NK-92 treated with Interleukin-12 subunit alpha and Interleukin-12 subunit beta, amount 100 ng/mL, for 24 hours (cell line): Measurements from ENCODE around the gene BMPR2.
"Not testable (repeated sequence)": the region's sequence is repeated elsewhere in the genome, so short reads cannot be mapped to it uniquely, and the experiment has no call there.

Experiments used
- DNase-seq: peaks from one replicate; lab custom pipeline; 2025; lab: John Stamatoyannopoulos, UW

BMPR2 gene

DNA sequence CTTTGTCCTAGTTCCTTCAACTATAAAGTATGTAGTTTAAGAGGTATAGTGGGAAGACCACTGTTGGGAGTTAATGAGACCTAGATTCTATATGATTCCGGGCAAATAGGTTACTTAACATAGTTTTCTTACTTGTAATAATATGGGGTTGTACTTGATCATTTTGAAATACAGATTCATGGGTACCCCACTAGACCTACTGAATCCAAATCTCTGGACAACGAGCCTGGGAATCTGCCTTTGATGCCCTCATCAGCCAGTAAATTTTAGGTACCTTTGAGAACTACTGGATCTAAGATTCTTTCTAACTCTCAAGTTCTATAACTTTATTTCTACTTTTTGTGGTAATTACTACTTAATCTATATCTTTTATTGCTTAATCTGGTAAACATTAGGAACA, 6.6 kb downstream of the BMPR2 start:
- no peak for DNase-seq

DNA sequence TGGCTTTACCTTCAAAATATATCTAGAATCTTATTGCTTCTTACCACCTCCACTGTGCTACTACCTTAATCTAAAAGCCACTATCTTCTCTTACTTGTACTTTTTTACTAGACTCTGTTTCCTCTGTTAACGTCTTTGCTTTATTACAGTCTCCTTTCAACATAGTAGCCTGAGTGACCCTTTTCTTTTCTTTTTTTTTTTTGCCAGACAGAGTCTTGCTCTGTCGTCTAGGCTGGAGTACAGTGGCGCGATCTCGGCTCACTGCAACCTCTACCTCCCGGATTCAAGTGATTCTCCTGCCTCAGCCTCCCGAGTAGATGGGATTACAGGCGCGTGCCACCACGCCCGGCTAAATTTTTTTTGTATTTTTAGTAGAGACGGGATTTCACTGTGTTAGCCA, 10.4 kb downstream of the BMPR2 start:
- DNase-seq, result not testable (repeated sequence)

DNA sequence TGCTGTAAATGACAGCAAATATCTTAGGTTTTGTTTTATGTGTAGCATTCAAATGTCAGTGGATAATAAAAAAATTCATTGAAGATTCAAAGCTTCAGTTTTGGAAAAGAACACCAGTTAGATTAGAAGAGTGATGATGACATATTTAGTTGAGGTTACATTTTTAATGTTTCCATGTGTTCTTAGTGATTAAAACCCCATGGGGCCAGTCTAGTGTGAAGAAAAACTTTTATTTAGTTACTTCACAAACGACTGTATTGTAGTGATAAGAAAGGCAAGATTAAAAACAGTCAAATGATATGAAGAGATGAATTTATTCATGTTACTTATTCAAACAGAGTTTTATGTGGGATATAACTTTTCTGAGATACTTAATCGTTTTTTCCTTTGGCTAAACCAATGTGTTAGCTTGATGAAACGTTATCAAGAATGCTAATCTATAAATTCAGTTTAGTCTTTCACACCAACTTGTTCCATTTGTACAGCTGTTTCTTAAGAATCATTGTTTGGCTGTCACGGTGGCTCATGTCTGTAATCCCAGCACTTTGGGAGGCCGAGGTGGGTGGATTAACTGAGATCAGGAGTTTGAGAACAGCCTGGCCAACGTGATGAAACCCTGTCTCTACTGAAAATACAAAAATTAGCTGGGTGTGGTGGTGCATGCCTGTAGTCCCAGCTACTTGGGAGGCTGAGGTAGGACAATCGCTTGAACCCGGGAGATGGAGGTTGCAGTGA, 11.6 kb downstream of the BMPR2 start:
- DNase-seq, result no peak

DNA sequence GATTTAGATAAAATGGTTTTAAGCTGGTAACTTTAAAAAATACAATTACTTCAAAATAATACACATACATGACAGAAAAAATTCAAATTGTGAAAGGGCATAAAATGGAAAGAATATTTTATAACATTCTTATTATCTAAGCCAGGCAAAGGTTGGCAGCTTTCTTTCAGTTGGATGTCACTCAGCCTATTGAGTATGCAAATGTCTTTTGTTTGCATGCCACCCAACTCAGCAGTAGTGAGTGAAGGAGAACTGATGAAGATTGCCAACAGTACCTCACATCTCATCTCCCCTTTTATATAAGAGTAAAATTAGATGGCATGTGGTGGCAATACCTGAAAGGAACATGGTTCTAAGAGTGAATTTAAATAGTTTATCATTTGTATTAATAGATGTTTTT, 24.8 kb downstream of the BMPR2 start:
- DNase-seq, result no peak

DNA sequence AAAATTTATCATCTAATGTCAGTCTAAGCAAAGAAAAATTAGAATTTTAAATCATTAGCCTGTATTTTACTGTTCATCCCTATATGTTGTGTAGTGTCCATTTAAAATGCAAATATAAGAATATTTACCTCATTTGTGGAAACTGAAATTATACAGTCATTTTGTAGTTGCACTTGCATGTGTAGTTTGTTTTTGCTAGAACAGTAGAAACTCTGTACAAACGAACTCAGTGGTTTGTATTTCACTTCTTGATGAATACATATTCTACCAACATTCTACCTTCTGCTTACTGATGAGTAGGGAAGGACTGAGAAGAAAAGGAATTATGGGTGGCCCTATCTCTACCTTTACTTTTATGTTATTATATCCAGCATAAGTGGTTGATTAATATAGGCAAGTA, 29.7 kb downstream of the BMPR2 start:
- DNase-seq, result no peak

DNA sequence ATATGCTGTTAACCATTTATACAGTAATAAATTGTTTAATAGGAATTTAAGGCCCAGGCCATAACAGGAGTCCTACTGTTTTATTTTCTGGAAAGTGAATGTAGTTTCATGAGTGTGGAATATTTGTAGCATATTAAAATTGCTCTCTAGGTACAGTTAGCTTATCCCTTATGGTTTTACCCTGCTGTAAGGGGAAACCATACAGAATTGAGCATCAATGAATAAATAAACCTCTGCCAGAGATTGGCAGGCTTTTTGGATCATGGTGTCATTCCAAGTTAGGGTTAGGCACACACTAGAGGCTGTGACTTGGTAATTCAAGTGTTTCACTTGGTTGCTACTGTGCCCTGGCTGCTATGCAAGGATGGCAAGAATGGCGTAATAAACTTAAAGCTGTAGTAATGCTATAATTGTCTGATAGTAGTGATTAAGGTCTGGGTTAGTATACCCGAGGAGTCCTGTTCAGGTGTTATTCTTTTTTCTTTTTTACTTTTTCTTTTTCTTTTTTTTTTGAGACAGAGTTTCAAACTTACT, 30.4 kb downstream of the BMPR2 start:
- no peak for DNase-seq

DNA sequence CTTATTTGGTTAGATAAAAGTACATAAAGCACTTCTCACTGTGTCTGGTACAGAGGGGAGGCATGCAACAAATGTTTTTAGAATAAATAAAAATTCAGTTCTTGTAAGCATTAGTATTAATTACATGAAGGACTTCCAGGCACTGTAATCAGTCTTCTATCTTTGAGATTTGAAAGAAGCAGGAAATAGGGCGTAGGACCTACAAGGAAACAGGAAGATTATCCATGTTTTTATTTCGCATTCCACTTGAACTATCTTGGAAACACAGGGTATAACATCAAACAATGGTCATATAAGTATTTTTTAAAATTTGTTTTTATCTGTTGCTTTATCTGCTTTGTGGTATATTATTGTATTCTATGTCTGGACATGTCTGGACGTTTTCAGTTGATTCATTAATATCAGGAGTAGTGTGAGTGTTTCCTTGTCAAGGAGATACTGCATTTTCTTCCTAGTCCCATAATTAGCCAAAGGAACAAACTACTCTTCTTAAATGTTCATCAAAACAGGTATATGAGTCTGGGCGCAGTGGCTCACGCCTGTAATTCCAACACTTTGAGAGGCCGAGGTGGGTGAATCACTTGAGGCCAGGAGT, 32.5 kb downstream of the BMPR2 start:
- DNase-seq, result no peak

DNA sequence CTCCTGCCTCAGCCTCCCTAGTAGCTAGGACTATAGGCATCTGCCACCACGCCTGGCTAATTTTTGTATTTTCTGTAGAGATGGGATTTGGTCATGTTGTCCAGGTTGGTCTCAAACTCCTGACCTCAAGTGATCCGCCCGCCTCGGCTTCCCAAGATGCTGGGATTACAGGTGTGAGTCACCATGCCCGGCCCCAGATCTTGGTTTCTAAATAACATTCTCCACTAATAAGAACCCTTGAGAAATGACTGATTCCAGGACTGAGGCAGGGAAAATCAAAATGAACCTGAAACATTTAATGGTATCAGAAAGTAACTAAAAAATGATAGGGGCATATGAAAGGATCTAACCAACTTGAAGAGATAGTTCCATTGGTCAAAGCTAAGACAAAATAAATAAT, 34.0 kb downstream of the BMPR2 start:
- DNase-seq, result no peak

DNA sequence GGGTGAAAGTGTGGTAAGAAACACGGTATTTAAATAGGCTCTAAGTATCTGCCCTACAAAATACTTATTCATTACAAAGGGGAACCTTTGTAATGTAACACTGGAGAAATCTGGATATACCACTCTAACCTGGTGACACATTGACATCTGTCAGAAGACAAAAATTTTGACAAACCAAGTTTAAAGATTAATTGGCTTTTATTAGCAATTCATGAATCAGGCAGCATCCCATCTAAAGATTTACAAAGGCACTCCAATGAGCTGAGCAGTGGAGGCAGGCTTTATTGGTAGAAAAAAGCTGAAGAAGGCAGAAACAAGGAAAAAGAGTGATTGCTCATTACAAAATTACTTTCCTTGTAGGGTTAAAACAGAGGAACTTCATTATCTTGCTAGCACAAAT, 35.0 kb downstream of the BMPR2 start:
- no peak for DNase-seq

DNA sequence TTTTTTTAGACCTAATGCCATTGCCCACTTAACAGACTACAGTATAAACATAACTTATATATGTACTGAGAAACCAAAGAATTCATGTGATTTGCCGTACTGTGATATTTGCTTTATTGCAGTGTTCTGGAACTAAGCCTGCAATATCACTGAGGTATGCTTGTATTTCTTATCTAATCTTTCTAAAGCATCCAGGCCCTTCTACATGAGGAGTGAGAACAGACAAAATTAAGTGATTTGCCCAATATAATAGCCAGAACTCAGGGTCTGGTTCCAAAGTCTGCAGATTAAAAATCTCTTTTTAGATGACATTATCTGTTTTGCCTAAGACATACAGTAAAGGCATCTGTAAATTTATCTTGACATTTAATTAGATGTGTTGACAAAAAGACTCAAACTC, 41.9 kb downstream of the BMPR2 start:
- DNase-seq, result no peak

DNA sequence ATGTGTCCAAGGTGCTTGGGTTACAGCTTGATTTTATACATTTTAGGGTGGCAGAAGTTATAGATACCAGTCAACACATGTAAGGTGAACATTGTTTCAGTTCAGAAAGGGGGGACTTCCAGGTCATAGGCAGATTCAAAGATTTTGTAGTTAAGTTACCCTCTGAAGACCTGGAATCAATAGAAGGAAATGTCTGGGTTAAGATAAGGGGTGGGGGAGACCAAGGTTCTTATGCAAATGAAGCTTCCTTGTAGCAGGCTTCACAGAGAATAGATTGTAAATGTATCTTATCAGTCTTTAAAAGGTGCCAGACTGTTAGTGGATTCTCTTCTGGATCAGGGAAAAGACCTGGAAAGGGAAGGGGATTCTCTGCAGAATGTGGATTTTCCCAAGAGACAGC, 42.4 kb downstream of the BMPR2 start:
- DNase-seq, result no peak

DNA sequence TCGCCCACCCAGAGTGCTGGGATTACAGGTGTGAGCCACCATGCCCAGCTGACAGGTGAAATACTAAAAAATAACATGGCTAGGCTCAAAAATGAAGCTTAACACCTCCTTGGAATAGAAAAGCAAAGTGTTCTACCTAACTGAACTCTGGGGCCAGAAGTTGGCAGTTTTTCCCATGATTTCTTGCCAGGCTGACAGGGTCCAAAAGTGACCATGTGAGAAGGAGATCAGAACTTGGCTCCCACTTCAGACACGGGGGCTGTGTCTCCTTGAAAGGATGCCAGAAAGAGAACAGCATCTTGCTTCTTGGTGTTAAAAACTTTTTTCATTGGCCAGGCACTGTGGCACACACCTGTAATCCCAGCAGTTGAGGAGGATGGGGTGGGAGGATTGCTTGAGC, 47.0 kb downstream of the BMPR2 start:
- DNase-seq, result no peak

DNA sequence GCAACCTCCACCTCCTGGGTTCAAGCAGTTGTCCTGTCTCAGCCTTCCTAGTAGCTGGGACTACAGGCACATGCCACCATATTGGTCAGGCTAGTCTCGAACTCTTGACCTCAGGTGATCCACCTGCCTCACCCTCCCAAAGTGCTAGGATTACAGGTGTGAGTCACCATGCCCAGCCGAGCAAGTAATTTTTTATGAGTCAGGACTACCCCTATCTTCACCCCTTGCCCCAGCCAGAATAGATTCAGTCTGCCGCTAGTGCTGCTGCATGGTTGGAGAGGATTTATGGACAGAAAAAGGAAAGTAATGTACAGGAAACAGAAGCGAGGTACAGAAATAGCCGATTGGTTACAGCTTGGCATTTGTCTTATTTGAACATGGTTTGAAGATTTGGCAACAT, 48.9 kb downstream of the BMPR2 start:
- DNase-seq, result no peak

DNA sequence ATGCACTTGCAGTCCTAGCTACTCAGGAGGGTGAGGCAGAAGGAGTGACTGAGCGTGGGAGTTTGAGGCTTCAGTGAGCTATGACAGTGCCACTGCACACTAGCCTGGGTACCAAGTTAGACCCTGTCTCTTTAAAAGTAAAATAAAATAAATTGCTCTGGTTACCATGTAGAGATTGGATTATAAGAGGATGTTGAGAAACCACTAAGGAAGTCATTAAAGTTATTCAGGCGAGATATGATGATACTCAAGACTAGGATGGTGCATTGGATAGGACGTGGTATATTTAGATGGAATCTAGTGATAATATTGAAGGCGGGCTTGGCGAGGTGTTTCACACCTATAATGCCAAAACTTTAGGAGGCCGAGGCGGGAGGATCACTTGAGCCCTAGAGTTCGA, 50.6 kb downstream of the BMPR2 start:
- DNase-seq, result no peak

DNA sequence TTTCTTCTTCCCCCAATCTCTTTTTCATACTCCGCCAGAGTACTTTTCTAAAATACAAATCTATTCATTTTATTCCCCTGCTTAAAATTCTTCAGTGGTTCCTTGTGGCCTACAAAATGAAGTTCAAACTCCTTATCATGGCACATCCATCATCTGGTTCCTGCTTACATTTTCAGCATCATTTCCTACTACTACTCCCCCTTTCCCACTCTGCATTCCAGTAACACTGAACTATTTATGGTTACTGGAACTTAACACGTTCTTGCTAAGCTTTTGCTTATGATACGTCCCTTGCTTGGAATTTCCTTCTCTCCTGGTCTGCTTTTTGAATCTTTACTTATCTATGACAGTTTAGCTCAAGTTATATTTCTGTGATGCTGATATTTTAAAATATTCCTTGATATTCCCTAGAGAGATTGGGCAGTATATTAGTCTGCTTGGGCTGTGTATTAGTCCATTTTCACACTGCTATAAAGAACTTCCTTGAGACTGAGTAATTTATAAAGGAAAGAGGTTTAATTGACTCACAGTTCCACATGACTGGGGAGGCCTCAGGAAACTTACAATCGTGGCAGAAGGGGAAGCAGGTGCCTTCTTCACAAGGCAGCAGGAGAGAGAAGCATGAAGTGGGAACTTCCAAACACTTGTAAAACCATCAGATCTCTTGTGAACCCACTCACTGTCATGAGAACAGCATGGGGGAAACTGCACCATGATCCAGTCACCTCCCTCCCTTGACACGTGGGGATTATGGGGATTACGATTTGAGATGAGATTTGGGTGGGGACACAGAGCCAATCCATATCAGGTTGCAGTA, 53.2 kb downstream of the BMPR2 start:
- no peak for DNase-seq

DNA sequence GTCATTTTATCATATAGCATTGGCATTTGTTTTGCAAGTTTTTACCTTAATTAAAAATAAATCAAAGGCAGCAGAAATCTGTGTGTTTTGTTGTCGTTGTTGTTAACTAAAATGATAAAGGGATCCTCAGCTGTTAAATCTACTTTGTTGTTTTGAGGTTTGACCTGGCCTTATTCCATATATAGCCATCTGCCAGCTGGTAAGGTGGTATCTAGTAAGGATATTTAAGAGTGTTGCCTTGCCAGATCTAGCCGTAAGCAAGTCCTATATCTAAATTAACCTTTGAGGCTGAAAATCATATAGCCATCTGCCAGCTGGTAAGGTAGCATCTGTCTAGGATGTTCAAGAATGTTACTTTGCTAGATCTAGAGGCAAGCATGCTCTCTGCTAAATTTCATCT, 56.6 kb downstream of the BMPR2 start:
- DNase-seq, result no peak

DNA sequence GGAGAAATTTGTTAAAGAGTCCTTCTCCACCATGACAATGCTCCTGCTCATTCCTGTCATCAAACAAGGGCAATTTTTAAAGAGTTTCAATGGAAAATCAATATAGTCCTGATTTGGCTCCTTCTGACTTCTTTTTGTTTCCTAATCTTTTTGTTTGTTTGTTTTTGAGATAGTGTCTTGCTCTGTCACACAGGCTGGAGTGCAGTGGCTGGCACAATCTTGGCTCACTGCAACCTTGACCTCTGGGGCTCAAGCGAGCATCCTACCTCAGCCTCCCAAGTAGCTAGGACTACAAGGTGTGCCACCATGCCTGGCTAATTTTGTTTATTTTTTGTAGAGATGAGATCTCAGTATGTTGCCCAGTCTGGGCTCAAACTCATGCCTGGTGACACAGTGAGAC, 58.3 kb downstream of the BMPR2 start:
- no peak for DNase-seq

DNA sequence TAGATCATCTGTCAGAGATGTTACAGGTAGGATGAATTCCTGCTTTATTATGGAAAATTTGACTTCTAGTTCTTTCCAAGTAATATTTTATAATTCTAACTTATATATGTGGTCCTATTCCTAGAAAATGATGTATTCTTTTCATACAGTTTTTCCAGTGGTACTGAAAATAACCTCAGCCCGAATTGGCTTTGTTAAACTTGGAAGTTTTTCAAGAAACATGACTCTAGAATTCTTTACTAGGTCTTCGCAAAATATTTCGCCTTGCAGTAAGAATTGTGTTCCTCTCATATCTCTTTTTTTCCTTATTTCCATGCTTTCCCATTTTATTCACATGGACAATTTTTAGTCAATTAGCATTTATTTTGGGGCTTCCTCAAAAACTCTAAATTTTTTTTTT, 60.5 kb downstream of the BMPR2 start:
- no peak for DNase-seq

DNA sequence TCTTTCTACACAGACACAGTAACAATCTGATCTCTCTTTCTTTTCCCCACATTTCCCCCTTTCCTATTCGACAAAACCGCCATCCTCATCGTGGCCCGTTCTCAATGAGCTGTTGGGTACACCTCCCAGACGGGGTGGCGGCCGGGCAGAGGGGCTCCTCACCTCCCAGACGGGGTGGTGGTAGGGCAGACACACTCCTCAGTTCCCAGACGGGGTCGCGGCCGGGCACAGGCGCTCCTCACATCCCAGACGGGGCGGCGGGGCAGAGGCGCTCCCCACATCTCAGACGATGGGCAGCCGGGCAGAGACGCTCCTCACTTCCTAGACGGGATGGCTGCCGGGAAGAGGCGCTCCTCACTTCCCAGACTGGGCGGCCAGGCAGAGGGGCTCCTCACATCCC, 64.0 kb downstream of the BMPR2 start:
- DNase-seq, result not testable (repeated sequence)

DNA sequence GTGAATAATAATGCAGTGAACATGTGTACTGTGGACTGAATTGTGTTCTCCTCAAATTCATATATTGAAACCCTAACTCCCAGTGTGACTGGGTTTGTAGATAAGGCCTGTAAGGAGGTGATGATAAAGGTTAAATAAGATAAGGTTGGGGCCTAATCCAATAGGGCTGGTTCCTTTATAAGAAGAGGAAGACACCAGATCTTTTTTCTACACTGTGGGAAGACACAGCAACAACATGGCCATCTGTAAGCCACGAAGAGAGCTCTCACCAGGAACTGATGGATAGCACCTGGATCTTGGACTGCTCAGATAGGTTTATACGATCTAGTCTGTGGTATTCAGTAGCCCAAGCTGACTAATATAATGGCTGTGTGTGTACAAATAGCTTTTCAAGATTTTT, 66.8 kb downstream of the BMPR2 start:
- DNase-seq, result no peak

DNA sequence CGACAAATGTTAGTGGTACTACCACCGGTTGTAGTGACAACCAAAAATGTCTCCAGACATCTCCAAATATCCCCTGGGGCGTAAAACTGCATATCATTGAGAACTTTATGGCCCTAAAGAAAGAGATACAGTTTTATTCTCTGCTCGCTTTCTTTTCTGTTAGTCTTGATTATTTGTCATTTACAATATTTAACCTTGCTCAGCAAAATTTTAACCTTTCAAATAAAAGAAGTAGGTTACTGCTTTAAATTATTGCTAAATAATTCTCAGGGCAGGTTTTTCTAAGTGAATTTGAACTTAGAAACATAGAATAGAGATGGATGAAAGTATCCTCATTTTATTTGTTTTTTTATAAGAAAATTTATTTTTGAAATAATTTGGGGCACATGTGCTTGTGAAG, 67.9 kb downstream of the BMPR2 start:
- DNase-seq, result no peak

DNA sequence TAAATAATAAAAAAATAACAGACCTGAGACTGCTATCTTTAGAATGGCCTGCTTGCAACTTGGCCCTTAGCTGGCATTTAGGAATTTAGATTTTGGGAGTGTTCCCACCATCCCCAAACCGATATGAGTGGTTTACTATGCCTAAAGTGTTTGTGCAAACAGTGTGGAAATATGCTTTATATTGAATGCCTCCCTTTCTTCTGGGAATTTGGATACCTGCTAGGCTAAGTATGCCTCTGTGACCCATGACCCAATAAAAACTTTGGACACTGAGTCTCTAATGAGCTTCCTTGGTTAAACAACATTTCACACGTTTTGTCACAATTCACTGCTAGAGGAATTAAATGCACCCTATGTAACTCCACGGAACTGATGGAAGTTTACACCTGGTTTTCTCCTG, 73.2 kb downstream of the BMPR2 start:
- no peak for DNase-seq

DNA sequence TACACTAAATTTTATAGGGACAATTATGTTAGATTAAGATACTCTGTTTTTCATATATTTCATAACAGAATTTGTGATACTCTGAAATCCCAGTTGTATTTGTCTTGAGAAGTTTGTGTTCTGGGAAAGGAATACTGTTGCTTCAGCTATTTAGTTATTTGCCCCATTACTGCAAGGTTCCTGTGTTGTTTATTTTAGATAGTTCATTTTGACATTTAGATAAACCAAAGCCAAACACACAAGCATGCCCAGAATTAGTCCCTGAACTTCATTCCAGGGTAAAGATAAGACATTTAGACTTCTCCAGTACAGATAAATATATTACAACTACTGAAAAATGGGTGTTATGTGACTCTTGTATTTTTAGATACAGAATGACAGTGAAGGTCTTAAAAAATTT, 74.7 kb downstream of the BMPR2 start:
- no peak for DNase-seq
